Osteoblast (primary cell): ENCODE results near the gene ADPRM. TPM values are rescaled to one million over a fixed set of nuclear protein-coding genes. Genes with fewer than 3 reads are reported as not detected.
A peak's percentile ranks its signal among the peaks of the same experiment; 100 is the strongest.
"Not testable (repeated sequence)": the region's sequence is repeated elsewhere in the genome, so short reads cannot be mapped to it uniquely, and the experiment has no call there.

Source experiments
- DNase-seq: peaks from one replicate; pipeline ENCODE4 v3.0.0; 2011; ENCODE audit warnings: low spot score, mixed read lengths; ENCODE audit not compliant: insufficient read length; ENCODE audit errors: missing footprints
- H2AFZ ChIP-seq: 2 replicates; pipeline ENCODE4 v1.6.0; 2011; ENCODE audit warnings: mild to moderate bottlenecking, low read length
- H3K27ac ChIP-seq: 2 replicates; pipeline ENCODE4 v1.5.1; 2011; ENCODE audit warnings: mild to moderate bottlenecking, low read depth, low read length, moderate library complexity
- H3K27me3 ChIP-seq: 2 replicates; pipeline ENCODE4 v1.6.0; 2012; ENCODE audit warnings: mild to moderate bottlenecking, control low read depth, inconsistent platforms, low read length, moderate library complexity; ENCODE audit not compliant: insufficient read depth
- H3K36me3 ChIP-seq: 2 replicates; pipeline ENCODE4 v1.5.1; 2011; ENCODE audit warnings: mild to moderate bottlenecking, low read length, control low read depth, moderate library complexity; ENCODE audit not compliant: insufficient read depth
- H3K4me1 ChIP-seq: 2 replicates; pipeline ENCODE4 v1.5.1; 2011; ENCODE audit warnings: mild to moderate bottlenecking, low read length, control low read depth, moderate library complexity; ENCODE audit not compliant: insufficient read depth
- H3K4me2 ChIP-seq: 2 replicates; pipeline ENCODE4 v1.6.0; 2011; ENCODE audit warnings: mild to moderate bottlenecking, low read length; ENCODE audit not compliant: insufficient read depth
- H3K4me3 ChIP-seq: fragments of 200-600 bp; sonication (generic); 3 replicates; pipeline ENCODE4 v1.5.1; 2012; ENCODE audit warnings: mild to moderate bottlenecking, low read length, inconsistent platforms; ENCODE audit not compliant: insufficient read depth
- H3K79me2 ChIP-seq: 2 replicates; pipeline ENCODE4 v1.6.0; 2012; ENCODE audit warnings: mild to moderate bottlenecking, low read length, control low read depth, inconsistent platforms; ENCODE audit not compliant: insufficient read depth
- H3K9me3 ChIP-seq: 2 replicates; pipeline ENCODE4 v1.5.1; 2011; ENCODE audit warnings: low read depth, low read length, control low read depth
- H4K20me1 ChIP-seq: 2 replicates; pipeline ENCODE4 v1.6.0; 2012; ENCODE audit warnings: mild to moderate bottlenecking, low read length, control low read depth; ENCODE audit not compliant: insufficient read depth
- CTCF ChIP-seq: IDR thresholded peaks from 2 replicates; pipeline ENCODE4 v1.5.1; 2011; ENCODE audit warnings: mild to moderate bottlenecking, low read depth, low read length, moderate library complexity; ENCODE audit errors: extremely low read depth
- total RNA-seq: library from RNA; depleted of rRNA; stranded (reverse); fragments of >200 nt; gene quantifications from 2 replicates; pipeline ENCODE4 v1.2.3, GENCODE V29; 2012

The ADPRM gene
- total RNA-seq, 1 donor = 17.4 TPM

- peak within 1 kb of the TSS; percentile 91 for H2AFZ ChIP-seq
- no peaks in the 10 kb centered on the region for H3K27me3 ChIP-seq
- no peaks in the 10 kb centered on the region for H3K9me3 ChIP-seq
- peak within 1 kb of the TSS; percentile 74 for H3K4me2 ChIP-seq
- peak; percentile 91 for DNase-seq
- TF ChIP-seq CTCF = no peak
- peaks cover 5% of the 10 kb centered on the region for H3K36me3 ChIP-seq
- H4K20me1 ChIP-seq = no peaks in the 10 kb centered on the region
- peak within 1 kb of the TSS; percentile 66 for H3K27ac ChIP-seq
- peaks cover 6% of the 10 kb centered on the region for H3K4me1 ChIP-seq
- no peaks in the 10 kb centered on the region for H3K79me2 ChIP-seq
- peak within 1 kb of the TSS; percentile 84 for H3K4me3 ChIP-seq
Measured at GRCh38 chr17:10729334-10730193, 32.2 kb downstream of the ADPRM start, which contains the start of gene TMEM220. TSS of gene TMEM220 (minus strand) at chr17:10730023. CDS start at chr17:10729851, 172 bp downstream.

- not testable (repeated sequence) for H3K9me3 ChIP-seq, H3K36me3 ChIP-seq, DNase-seq, H3K27me3 ChIP-seq, H4K20me1 ChIP-seq, H3K79me2 ChIP-seq, H3K4me1 ChIP-seq
- Histone ChIP-seq H2AFZ (peak overlapping the region; percentile 82), H3K27ac (peak overlapping the region; percentile 66), H3K4me3 (peak overlapping the region; percentile 84), H3K4me2 (peak overlapping the region; percentile 74)
Measured at GRCh38 chr17:10730247-10730646, 32.9 kb downstream of the ADPRM start.

GRCh38 chr17:10731408-10731879, 34.0 kb downstream of the ADPRM start:
- H3K4me2 ChIP-seq = peak overlapping the region; percentile 74
- H3K79me2 ChIP-seq = no peaks in the 10 kb centered on the region
- H2AFZ ChIP-seq = peak overlapping the region; percentile 91
- H3K4me1 ChIP-seq = peaks cover 6% of the 10 kb centered on the region
- no peak for DNase-seq
- TF ChIP-seq CTCF = no peak
- H3K27me3 ChIP-seq = no peaks in the 10 kb centered on the region
- peak overlapping the region; percentile 84 for H3K4me3 ChIP-seq
- H3K27ac ChIP-seq = no peak overlapping the region
- no peaks in the 10 kb centered on the region for H4K20me1 ChIP-seq
- H3K9me3 ChIP-seq = no peaks in the 10 kb centered on the region
- no peaks in the 10 kb centered on the region for H3K36me3 ChIP-seq

- not testable (repeated sequence) for H3K4me3 ChIP-seq, H3K27ac ChIP-seq, H3K36me3 ChIP-seq, H3K4me1 ChIP-seq, H4K20me1 ChIP-seq, H3K9me3 ChIP-seq, DNase-seq, H3K27me3 ChIP-seq, H3K79me2 ChIP-seq, H2AFZ ChIP-seq, H3K4me2 ChIP-seq
Measured at GRCh38 chr17:10732121-10732520, 34.7 kb downstream of the ADPRM start.

GRCh38 chr17:10733666-10734065, 36.3 kb downstream of the ADPRM start:
- H4K20me1 ChIP-seq = no peaks in the 10 kb centered on the region
- H3K36me3 ChIP-seq = no peaks in the 10 kb centered on the region
- H2AFZ ChIP-seq = no peak overlapping the region
- peaks cover 6% of the 10 kb centered on the region for H3K4me1 ChIP-seq
- peaks cover 7% of the 10 kb centered on the region for H3K27me3 ChIP-seq
- no peak for TF ChIP-seq CTCF
- H3K4me2 ChIP-seq = no peak overlapping the region
- no peak for DNase-seq
- no peak overlapping the region for H3K4me3 ChIP-seq
- H3K79me2 ChIP-seq = no peaks in the 10 kb centered on the region
- H3K27ac ChIP-seq = no peak overlapping the region
- no peaks in the 10 kb centered on the region for H3K9me3 ChIP-seq
